ENCODE measurements around the gene KPTN. TPM values are rescaled to one million over a fixed set of nuclear protein-coding genes. Genes with fewer than 3 reads are reported as not detected.

Gene KPTN
- 6.2 and 6.9 TPM in 2 replicates for total RNA-seq
- polyA plus RNA-seq, result 4.9 and 5.3 TPM in 2 replicates
- 8.5 and 12.5 TPM in 2 replicates for polyA plus RNA-seq (2012)
- polyA minus RNA-seq (ENCODE audit: low replicate concordance), result 17.3 and 21.9 TPM in 2 replicates

- Histone ChIP-seq H3K27me3 (ENCODE audit: control insufficient read depth, insufficient read depth, low read length) (no peaks in the 10 kb centered on the region), H3K4me1 (ENCODE audit: control insufficient read depth, extremely low read depth, insufficient read depth, low read length) (peaks cover 2% of the 10 kb centered on the region), H3K4me2 (ENCODE audit: extremely low read depth, insufficient read depth, low read length) (peak within 1 kb of the TSS; percentile 93), H3K9me3 (ENCODE audit: control insufficient read depth, insufficient read depth, low read depth, low read length) (no peaks in the 10 kb centered on the region), H3K4me3 (replicated peaks in 1 of 4; ENCODE audit: control extremely low read depth in 1 of 4, insufficient read depth in 1 of 4, low read depth in 3 of 4, low read length in 4 of 4) (peak within 1 kb of the TSS; percentile 66 to 87 (median 70)), H2AFZ (ENCODE audit: low read length) (peak within 1 kb of the TSS; percentile 76), H3K27ac (ENCODE audit: insufficient read depth, low read length) (peak within 1 kb of the TSS; percentile 91), H3K9ac (ENCODE audit: insufficient read depth, low read length) (peak within 1 kb of the TSS; percentile 87), H3K36me3 (ENCODE audit: control insufficient read depth, insufficient read depth, low read length) (peaks cover 4% of the 10 kb centered on the region), H3K79me2 (ENCODE audit: control insufficient read depth, insufficient read depth, low read length) (no peaks in the 10 kb centered on the region), H4K20me1 (ENCODE audit: control insufficient read depth, extremely low read depth, insufficient read depth, low read length) (no peaks in the 10 kb centered on the region)
- peak; percentile 88 to 93 for DNase-seq (ENCODE audit: low read depth in 2 of 2)
- TF ChIP-seq CTCF (conservative IDR thresholded peaks at IDR 0.05 in 1 of 2, IDR thresholded peaks at IDR 0.05 in 1 of 2; ENCODE audit: low read depth in 1 of 2, low read length in 2 of 2) (peak; percentile 86 to 96), EZH2 (IDR thresholded peaks at IDR 0.05; ENCODE audit: low read length, missing control alignments) (no peak)
Observed at GRCh38 chr19:47483800-47484690, at the start of gene KPTN. Gene KPTN (minus strand): TSS chr19:47484219. CDS start chr19:47484160, 59 bp downstream.

DNA sequence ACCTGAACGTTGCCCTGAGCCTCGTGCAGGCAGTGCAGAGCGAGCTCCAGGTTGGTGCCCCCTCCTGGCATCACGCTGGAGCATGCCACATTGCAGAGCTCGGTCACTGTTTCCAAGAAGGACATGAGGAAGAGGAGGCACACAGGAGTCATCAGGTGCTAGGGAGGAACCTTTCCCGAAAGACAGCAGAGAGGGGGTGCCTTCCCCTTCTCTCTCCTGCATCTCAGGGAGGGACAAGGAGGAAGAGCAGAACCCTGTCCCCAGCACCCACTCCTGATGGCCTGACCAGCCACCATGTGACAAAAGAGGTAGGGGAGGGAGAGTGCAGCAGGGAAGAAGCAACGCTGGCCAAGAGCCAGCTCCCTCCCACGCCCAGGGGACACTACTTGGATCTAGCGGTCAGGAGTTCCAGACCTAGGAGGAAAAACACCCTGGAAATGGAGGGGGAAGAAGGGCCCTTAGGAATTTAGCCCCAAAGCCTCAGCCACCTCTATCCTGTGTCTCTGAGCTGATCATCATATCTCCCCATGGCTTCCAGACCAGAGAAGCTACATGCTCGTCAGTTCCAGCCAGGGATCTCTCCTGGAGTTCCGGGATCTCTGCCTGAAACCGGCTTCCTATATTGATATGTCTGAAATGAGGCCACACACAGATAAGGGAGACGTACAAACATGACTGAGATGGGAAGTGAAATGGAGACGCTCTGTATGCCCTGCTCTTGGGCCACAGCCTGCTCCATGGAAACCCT lies 47.8 kb upstream of the KPTN start:
- TF ChIP-seq CTCF (conservative IDR thresholded peaks at IDR 0.05 in 1 of 2, IDR thresholded peaks at IDR 0.05 in 1 of 2; ENCODE audit: low read depth in 1 of 2, low read length in 2 of 2) (no peak), EZH2 (IDR thresholded peaks at IDR 0.05; ENCODE audit: low read length, missing control alignments) (no peak)
- Histone ChIP-seq H3K36me3 (ENCODE audit: control insufficient read depth, insufficient read depth, low read length) (no peaks in the 10 kb centered on the region), H3K4me2 (ENCODE audit: extremely low read depth, insufficient read depth, low read length) (no peak overlapping the region), H3K9me3 (ENCODE audit: control insufficient read depth, insufficient read depth, low read depth, low read length) (no peaks in the 10 kb centered on the region), H3K79me2 (ENCODE audit: control insufficient read depth, insufficient read depth, low read length) (no peaks in the 10 kb centered on the region), H3K4me3 (replicated peaks in 1 of 4; ENCODE audit: control extremely low read depth in 1 of 4, insufficient read depth in 1 of 4, low read depth in 3 of 4, low read length in 4 of 4) (no peak overlapping the region), H3K27ac (ENCODE audit: insufficient read depth, low read length) (no peak overlapping the region), H2AFZ (ENCODE audit: low read length) (no peak overlapping the region), H3K4me1 (ENCODE audit: control insufficient read depth, extremely low read depth, insufficient read depth, low read length) (no peaks in the 10 kb centered on the region), H4K20me1 (ENCODE audit: control insufficient read depth, extremely low read depth, insufficient read depth, low read length) (no peaks in the 10 kb centered on the region), H3K27me3 (ENCODE audit: control insufficient read depth, insufficient read depth, low read length) (peaks cover 4% of the 10 kb centered on the region), H3K9ac (ENCODE audit: insufficient read depth, low read length) (no peak overlapping the region)
- no peak for DNase-seq (ENCODE audit: low read depth in 2 of 2)

Data from fibroblast of lung (primary cell).